OCI-LY1 (cell line): ENCODE measurements around the gene TMEM238.

Source experiments
- EZH2 ChIP-seq: fragments of 200-600 bp; sonication (generic), shearing (Covaris generic); IDR thresholded peaks from 2 replicates; pipeline ENCODE4 v1.8.0; 2017; ENCODE audit warnings: borderline replicate concordance, mixed run types, mild to moderate bottlenecking, antibody characterized with exemption, low read length, moderate library complexity, mixed read lengths
- TF ChIP-seq, protein P1 (sequence below): fragments of 200-600 bp; sonication (generic), shearing (Covaris generic); IDR thresholded peaks from 2 replicates; pipeline ENCODE4 v1.5.1; 2017; ENCODE audit warnings: mild to moderate bottlenecking, antibody characterized with exemption, low read length, moderate library complexity, mixed read lengths

DNA sequence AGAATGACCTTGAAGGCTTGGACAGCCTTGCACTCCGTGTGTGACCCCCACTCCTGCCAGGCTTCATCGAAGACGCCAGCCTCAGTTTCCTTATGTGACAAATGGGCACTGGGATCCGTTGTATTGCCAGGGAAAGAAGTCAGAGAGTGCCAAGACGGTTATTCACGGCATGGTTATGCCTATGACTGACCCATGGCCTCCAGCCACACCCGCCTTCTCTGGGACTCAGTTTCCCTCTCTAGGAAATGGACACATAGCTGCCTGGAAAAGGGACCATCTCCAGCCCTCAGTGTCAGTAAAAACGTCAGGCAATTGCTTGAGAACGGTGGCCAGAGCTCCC is 24.4 kb upstream of the TMEM238 start:
- TF ChIP-seq, protein P1, sequence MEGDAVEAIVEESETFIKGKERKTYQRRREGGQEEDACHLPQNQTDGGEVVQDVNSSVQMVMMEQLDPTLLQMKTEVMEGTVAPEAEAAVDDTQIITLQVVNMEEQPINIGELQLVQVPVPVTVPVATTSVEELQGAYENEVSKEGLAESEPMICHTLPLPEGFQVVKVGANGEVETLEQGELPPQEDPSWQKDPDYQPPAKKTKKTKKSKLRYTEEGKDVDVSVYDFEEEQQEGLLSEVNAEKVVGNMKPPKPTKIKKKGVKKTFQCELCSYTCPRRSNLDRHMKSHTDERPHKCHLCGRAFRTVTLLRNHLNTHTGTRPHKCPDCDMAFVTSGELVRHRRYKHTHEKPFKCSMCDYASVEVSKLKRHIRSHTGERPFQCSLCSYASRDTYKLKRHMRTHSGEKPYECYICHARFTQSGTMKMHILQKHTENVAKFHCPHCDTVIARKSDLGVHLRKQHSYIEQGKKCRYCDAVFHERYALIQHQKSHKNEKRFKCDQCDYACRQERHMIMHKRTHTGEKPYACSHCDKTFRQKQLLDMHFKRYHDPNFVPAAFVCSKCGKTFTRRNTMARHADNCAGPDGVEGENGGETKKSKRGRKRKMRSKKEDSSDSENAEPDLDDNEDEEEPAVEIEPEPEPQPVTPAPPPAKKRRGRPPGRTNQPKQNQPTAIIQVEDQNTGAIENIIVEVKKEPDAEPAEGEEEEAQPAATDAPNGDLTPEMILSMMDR, result no peak
- TF ChIP-seq EZH2, result no peak
